ENCODE results near the gene NEMP2.
"Not testable (repeated sequence)": the region's sequence is repeated elsewhere in the genome, so short reads cannot be mapped to it uniquely, and the experiment has no call there.

The NEMP2 gene

GRCh38 chr2:190519975-190520767 lies 14.4 kb downstream of the NEMP2 start:
- peak; percentile 21 for DNase-seq

GRCh38 chr2:190517468-190517867 lies 17.1 kb downstream of the NEMP2 start:
- DNase-seq: no peak

- peak; percentile 62 for DNase-seq
These were observed 18.8 kb downstream of the NEMP2 start for GRCh38 chr2:190515687-190516086.

- no peak for DNase-seq
These were observed 19.8 kb downstream of the NEMP2 start for GRCh38 chr2:190514676-190515075.

- DNase-seq: no peak
These were observed 20.6 kb downstream of the NEMP2 start for GRCh38 chr2:190513877-190514276.

- no peak for DNase-seq
These were observed 21.9 kb downstream of the NEMP2 start for GRCh38 chr2:190512539-190513095.

- DNase-seq: no peak
These were observed 23.4 kb downstream of the NEMP2 start for GRCh38 chr2:190511104-190511503.

GRCh38 chr2:190509895-190510294 lies 24.6 kb downstream of the NEMP2 start:
- DNase-seq: not testable (repeated sequence)

- DNase-seq: no peak
These were observed 27.4 kb downstream of the NEMP2 start for GRCh38 chr2:190507135-190507534.

GRCh38 chr2:190506666-190507065 lies 27.9 kb downstream of the NEMP2 start:
- DNase-seq: no peak

GRCh38 chr2:190505696-190506095 lies 28.8 kb downstream of the NEMP2 start:
- DNase-seq: no peak

- DNase-seq: no peak
These were observed 29.6 kb downstream of the NEMP2 start for GRCh38 chr2:190504912-190505311.

GRCh38 chr2:190503088-190503487 lies 31.4 kb downstream of the NEMP2 start:
- DNase-seq: no peak

GRCh38 chr2:190501702-190502407 lies 32.7 kb downstream of the NEMP2 start:
- no peak for DNase-seq

- no peak for DNase-seq
These were observed 33.3 kb downstream of the NEMP2 start for GRCh38 chr2:190501231-190501630.

GRCh38 chr2:190500054-190500502 lies 34.4 kb downstream of the NEMP2 start:
- no peak for DNase-seq

GRCh38 chr2:190499273-190499672 lies 35.2 kb downstream of the NEMP2 start:
- no peak for DNase-seq

GRCh38 chr2:190497428-190497827 lies 37.1 kb downstream of the NEMP2 start:
- no peak for DNase-seq

- not testable (repeated sequence) for DNase-seq
These were observed 39.8 kb downstream of the NEMP2 start for GRCh38 chr2:190494600-190495227.

- DNase-seq: no peak
These were observed 41.4 kb downstream of the NEMP2 start for GRCh38 chr2:190493095-190493494.

- DNase-seq: no peak
These were observed 44.0 kb downstream of the NEMP2 start for GRCh38 chr2:190490502-190490901.

GRCh38 chr2:190489475-190489874 lies 45.0 kb downstream of the NEMP2 start:
- DNase-seq: no peak

- DNase-seq: no peak
These were observed 45.8 kb downstream of the NEMP2 start for GRCh38 chr2:190488516-190489233.
